HepG2 (cell line): Measurements from ENCODE around the gene KRTAP5-6. TPM values are rescaled to one million over a fixed set of nuclear protein-coding genes. Genes with fewer than 3 reads are reported as not detected.

Source experiments
- ELF4 ChIP-seq: sonication (generic); formaldehyde crosslinking; IDR thresholded peaks from 2 replicates; pipeline ENCODE4 v1.5.0; 2020; ENCODE audit warnings: missing genetic modification reagents, mild to moderate bottlenecking, moderate library complexity, borderline replicate concordance
- HDAC1 ChIP-seq: sonication (generic); formaldehyde crosslinking; IDR thresholded peaks from 2 replicates; pipeline ENCODE4 v1.5.1; 2020; ENCODE audit warnings: mild to moderate bottlenecking, missing genetic modification reagents
- KLF11 ChIP-seq: IDR thresholded peaks from 2 replicates; pipeline ENCODE4 v1.6.1; 2016; ENCODE audit warnings: missing compliant biosample characterization
- NR1H2 ChIP-seq: sonication (generic); formaldehyde crosslinking; IDR thresholded peaks from 2 replicates; pipeline ENCODE4 v1.8.1; 2022; ENCODE audit warnings: low read depth, missing genetic modification reagents, borderline replicate concordance
- PRPF4 ChIP-seq: fragments of 200-400 bp; formaldehyde crosslinking; IDR thresholded peaks from 2 replicates; pipeline ENCODE4 v1.6.1; 2016; ENCODE audit warnings: low read length, low read depth; ENCODE audit not compliant: poor library complexity, severe bottlenecking
- RBM22 ChIP-seq: fragments of 200-400 bp; formaldehyde crosslinking; optimal IDR thresholded peaks from 2 replicates; pipeline ENCODE3; 2017; ENCODE audit warnings: mild to moderate bottlenecking, low read length, moderate library complexity
- SALL1 ChIP-seq: sonication (generic); formaldehyde crosslinking; IDR thresholded peaks from 2 replicates; pipeline ENCODE4 v1.8.0; 2022; ENCODE audit warnings: mild to moderate bottlenecking, missing genetic modification reagents
- SKI ChIP-seq: fragments of 450-650 bp; IDR thresholded peaks from one replicate; pipeline ENCODE4 v1.6.1; 2018; ENCODE audit warnings: mild to moderate bottlenecking; ENCODE audit not compliant: partially characterized antibody
- TAF15 ChIP-seq: fragments of 200-400 bp; formaldehyde crosslinking; IDR thresholded peaks from one replicate; pipeline ENCODE4 v1.6.1; 2018; ENCODE audit warnings: mild to moderate bottlenecking, low read depth, low read length; ENCODE audit not compliant: poor library complexity, severe bottlenecking
- TCF12 ChIP-seq, 2 experiments: fragments of 450-650 bp in 1 of 2; sonication (generic) in 1 of 2; formaldehyde crosslinking in 1 of 2; IDR thresholded peaks; 2 replicates each; pipeline versions ENCODE4 v1.6.1 to v1.8.0; 2017 to 2022; ENCODE audit warnings: antibody characterized with exemption in 1 of 2, mild to moderate bottlenecking in 1 of 2, missing genetic modification reagents in 1 of 2, moderate library complexity in 1 of 2
- U2AF2 ChIP-seq: fragments of 200-400 bp; formaldehyde crosslinking; IDR thresholded peaks from 2 replicates; pipeline ENCODE4 v1.6.1; 2017; ENCODE audit warnings: low read depth, mild to moderate bottlenecking, low read length
- ZBTB7B ChIP-seq: sonication (generic); formaldehyde crosslinking; IDR thresholded peaks from 2 replicates; pipeline ENCODE4 v1.4.0; 2020; ENCODE audit warnings: missing genetic modification reagents
- ZNF121 ChIP-seq: sonication (generic); formaldehyde crosslinking; IDR thresholded peaks from 2 replicates; pipeline ENCODE4 v1.5.0; 2020; ENCODE audit warnings: mild to moderate bottlenecking, missing genetic modification reagents
- ZNF24 ChIP-seq: fragments of 450-650 bp; IDR thresholded peaks from 2 replicates; pipeline ENCODE4 v1.6.1; 2017; ENCODE audit warnings: antibody characterized with exemption, mild to moderate bottlenecking
- ZNF430 ChIP-seq: sonication (generic); formaldehyde crosslinking; IDR thresholded peaks from 2 replicates; pipeline ENCODE4 v1.9.0; 2021; ENCODE audit warnings: mild to moderate bottlenecking, missing genetic modification reagents
- polyA plus RNA-seq, 8 experiments: library from polyadenylated mRNA; depleted of rRNA in 3 of 8; stranded (reverse) in 7 of 8; unstranded in 1 of 8; fragments of >200 nt; fragmentation: Illumina TruSeq in 4 of 8; extraction: Trizol in 4 of 8; gene quantifications; 2 replicates each; pipeline versions ENCODE4 v1.2.1 to v1.2.3, GENCODE V29; 2011 to 2016; ENCODE audit warnings: low read depth in 4 of 8, missing spikeins in 1 of 8, mixed read lengths in 1 of 8; ENCODE audit not compliant: insufficient read depth in 1 of 8
- total RNA-seq, 5 experiments: library from RNA; depleted of rRNA; stranded (reverse); fragments of >200 nt; fragmentation: Illumina TruSeq; extraction: Trizol; gene quantifications; 2 replicates each; pipeline ENCODE4 v1.2.3, GENCODE V29; 2016; ENCODE audit warnings: low read depth in 1 of 5
- TF ChIP-seq, protein P1 (sequence below): IDR thresholded peaks from 2 replicates; pipeline ENCODE4 v1.6.1; 2012; ENCODE audit warnings: low read length, improper control_type of control experiment
- TF ChIP-seq, protein P2 (sequence below): IDR thresholded peaks from 2 replicates; pipeline ENCODE4 v1.6.1; 2016; ENCODE audit warnings: mild to moderate bottlenecking, missing biosample characterization, missing genetic modification reagents
- TF ChIP-seq, protein P3 (sequence below): sonication (generic); formaldehyde crosslinking; IDR thresholded peaks from 2 replicates; pipeline ENCODE4 v1.4.0; 2020; ENCODE audit warnings: mild to moderate bottlenecking, missing genetic modification reagents
- TF ChIP-seq, protein P4 (sequence below): sonication (generic); formaldehyde crosslinking; IDR thresholded peaks from 2 replicates; pipeline ENCODE4 v1.4.0; 2020; ENCODE audit warnings: missing genetic modification reagents, borderline replicate concordance

KRTAP5-6 gene
- total and polyA plus RNA-seq, 2 of the 13 experiments (the other 11 are each of a cell fraction or from before 2014, with no cell fraction given) = not detected

DNA sequence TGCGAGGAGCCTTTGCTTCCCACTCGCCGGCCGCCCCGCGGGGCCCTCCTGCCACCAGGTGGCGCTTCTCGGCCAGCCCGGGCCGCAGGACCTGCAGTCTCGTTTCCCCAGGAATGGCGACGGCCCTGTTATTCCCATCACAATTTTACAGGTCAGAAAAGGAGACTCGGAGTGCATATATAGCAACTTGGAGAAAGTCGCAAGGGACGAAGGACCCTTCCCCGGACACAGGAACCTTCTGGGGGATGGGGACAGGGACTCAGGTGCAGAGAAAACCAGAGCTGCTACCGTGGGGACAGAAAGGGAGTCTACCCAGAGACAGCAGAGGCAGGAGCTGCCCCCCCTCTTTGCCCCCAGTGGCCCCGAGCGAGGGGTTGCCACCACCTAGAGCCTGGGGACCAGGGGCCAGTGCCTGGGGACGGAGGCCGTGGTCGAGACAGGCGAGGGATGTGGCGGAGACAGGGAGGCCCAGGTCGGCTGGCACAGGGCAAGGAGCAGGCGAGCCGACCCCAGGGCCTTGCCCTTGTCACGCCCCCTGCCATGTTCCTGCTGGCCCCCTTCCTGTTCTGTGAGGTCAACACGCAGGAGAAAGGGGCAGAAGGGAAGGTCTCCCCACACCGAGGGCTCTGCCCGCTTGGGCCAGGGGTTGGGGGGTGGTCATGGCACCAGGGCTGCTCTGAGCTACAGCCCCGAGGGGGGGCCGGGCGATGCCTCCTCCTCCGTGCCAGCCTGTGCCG is 3.5 kb upstream of the KRTAP5-6 start (continued):
- no peak for TF ChIP-seq TCF12 (IDR thresholded peaks at IDR 0.05)
- TF ChIP-seq TCF12 (CRISPR knock-in tag; IDR thresholded peaks at IDR 0.05) = 0 out of 2 replicates have a peak, but pooled peaks have one; percentile 16
- TF ChIP-seq, protein P1, sequence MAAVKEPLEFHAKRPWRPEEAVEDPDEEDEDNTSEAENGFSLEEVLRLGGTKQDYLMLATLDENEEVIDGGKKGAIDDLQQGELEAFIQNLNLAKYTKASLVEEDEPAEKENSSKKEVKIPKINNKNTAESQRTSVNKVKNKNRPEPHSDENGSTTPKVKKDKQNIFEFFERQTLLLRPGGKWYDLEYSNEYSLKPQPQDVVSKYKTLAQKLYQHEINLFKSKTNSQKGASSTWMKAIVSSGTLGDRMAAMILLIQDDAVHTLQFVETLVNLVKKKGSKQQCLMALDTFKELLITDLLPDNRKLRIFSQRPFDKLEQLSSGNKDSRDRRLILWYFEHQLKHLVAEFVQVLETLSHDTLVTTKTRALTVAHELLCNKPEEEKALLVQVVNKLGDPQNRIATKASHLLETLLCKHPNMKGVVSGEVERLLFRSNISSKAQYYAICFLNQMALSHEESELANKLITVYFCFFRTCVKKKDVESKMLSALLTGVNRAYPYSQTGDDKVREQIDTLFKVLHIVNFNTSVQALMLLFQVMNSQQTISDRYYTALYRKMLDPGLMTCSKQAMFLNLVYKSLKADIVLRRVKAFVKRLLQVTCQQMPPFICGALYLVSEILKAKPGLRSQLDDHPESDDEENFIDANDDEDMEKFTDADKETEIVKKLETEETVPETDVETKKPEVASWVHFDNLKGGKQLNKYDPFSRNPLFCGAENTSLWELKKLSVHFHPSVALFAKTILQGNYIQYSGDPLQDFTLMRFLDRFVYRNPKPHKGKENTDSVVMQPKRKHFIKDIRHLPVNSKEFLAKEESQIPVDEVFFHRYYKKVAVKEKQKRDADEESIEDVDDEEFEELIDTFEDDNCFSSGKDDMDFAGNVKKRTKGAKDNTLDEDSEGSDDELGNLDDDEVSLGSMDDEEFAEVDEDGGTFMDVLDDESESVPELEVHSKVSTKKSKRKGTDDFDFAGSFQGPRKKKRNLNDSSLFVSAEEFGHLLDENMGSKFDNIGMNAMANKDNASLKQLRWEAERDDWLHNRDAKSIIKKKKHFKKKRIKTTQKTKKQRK = no peak
- peak; percentile 77; the same call in 1 of the 2 replicates for TF ChIP-seq SALL1 (CRISPR knock-in tag)
- no peak for TF ChIP-seq ZNF24
- TF ChIP-seq ZBTB7B (CRISPR knock-in tag) = peak; percentile 95
- no peak for TF ChIP-seq RBM22
- TF ChIP-seq PRPF4 = no peak
- no peak for TF ChIP-seq TAF15
- no peak for TF ChIP-seq ELF4 (CRISPR knock-in tag)
- no peak for TF ChIP-seq NR1H2 (CRISPR knock-in tag)
- TF ChIP-seq SKI = peak; percentile 9
- TF ChIP-seq ZNF430 (CRISPR knock-in tag) = no peak; the same call in 1 of the 2 replicates
- TF ChIP-seq, protein P2, sequence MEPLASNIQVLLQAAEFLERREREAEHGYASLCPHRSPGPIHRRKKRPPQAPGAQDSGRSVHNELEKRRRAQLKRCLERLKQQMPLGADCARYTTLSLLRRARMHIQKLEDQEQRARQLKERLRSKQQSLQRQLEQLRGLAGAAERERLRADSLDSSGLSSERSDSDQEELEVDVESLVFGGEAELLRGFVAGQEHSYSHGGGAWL (CRISPR knock-in tag) = no peak
- no peak for TF ChIP-seq U2AF2
- no peak for TF ChIP-seq ZNF121 (CRISPR knock-in tag)
- TF ChIP-seq HDAC1 (CRISPR knock-in tag) = peak; percentile 50
- TF ChIP-seq, protein P3, sequence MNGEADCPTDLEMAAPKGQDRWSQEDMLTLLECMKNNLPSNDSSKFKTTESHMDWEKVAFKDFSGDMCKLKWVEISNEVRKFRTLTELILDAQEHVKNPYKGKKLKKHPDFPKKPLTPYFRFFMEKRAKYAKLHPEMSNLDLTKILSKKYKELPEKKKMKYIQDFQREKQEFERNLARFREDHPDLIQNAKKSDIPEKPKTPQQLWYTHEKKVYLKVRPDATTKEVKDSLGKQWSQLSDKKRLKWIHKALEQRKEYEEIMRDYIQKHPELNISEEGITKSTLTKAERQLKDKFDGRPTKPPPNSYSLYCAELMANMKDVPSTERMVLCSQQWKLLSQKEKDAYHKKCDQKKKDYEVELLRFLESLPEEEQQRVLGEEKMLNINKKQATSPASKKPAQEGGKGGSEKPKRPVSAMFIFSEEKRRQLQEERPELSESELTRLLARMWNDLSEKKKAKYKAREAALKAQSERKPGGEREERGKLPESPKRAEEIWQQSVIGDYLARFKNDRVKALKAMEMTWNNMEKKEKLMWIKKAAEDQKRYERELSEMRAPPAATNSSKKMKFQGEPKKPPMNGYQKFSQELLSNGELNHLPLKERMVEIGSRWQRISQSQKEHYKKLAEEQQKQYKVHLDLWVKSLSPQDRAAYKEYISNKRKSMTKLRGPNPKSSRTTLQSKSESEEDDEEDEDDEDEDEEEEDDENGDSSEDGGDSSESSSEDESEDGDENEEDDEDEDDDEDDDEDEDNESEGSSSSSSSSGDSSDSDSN = peak; percentile 11; the same call in 1 of the 2 replicates
- no peak for TF ChIP-seq KLF11 (CRISPR knock-in tag)
- TF ChIP-seq, protein P4, sequence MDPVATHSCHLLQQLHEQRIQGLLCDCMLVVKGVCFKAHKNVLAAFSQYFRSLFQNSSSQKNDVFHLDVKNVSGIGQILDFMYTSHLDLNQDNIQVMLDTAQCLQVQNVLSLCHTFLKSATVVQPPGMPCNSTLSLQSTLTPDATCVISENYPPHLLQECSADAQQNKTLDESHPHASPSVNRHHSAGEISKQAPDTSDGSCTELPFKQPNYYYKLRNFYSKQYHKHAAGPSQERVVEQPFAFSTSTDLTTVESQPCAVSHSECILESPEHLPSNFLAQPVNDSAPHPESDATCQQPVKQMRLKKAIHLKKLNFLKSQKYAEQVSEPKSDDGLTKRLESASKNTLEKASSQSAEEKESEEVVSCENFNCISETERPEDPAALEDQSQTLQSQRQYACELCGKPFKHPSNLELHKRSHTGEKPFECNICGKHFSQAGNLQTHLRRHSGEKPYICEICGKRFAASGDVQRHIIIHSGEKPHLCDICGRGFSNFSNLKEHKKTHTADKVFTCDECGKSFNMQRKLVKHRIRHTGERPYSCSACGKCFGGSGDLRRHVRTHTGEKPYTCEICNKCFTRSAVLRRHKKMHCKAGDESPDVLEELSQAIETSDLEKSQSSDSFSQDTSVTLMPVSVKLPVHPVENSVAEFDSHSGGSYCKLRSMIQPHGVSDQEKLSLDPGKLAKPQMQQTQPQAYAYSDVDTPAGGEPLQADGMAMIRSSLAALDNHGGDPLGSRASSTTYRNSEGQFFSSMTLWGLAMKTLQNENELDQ (CRISPR knock-in tag) = no peak
